IMR-90 (cell line): ENCODE data around the gene POLR3B. TPM values are rescaled to one million over a fixed set of nuclear protein-coding genes. Genes with fewer than 3 reads are reported as not detected.

ENCODE experiments used
- ATAC-seq: fragments of 200-7000 bp; cut with Tn5 transposase; 2 replicates; pipeline ENCODE4 v1.9.1; 2020; ENCODE audit warnings: low read depth, mild to moderate bottlenecking, moderate library complexity
- BruUV-seq: library from RNA; stranded (reverse); fragments of 400-500 nt; replicated peaks from 2 replicates; lab custom pipeline; 2021; lab: Mats Ljungman, UMichigan
- CTCF ChIA-PET: fragments of 300-600 bp; formaldehyde crosslinking; extraction: SDS; loops from one replicate; lab custom pipeline; 2021; ENCODE audit warnings: antibody characterized with exemption; lab: Yijun Ruan, JAX
- POLR2A ChIA-PET: fragments of 300-600 bp; sonication (Branson Sonifier 250); formaldehyde crosslinking; loops from one replicate; lab custom pipeline; 2022; ENCODE audit warnings: antibody characterized with exemption; ENCODE audit not compliant: unreplicated experiment; lab: Charles Lee
- DNase-seq: peaks from one replicate; pipeline ENCODE4 v3.0.0; 2013
- H2AFZ ChIP-seq: replicated peaks from 2 replicates; pipeline ENCODE3; 2013; ENCODE audit warnings: low read length, mild to moderate bottlenecking; ENCODE audit not compliant: poor library complexity
- H2AK5ac ChIP-seq: 2 replicates; pipeline ENCODE4 v1.6.1; 2013; ENCODE audit warnings: low read depth, low read length, inconsistent platforms
- H2AK9ac ChIP-seq: replicated peaks from 2 replicates; pipeline ENCODE3; 2013; ENCODE audit warnings: mild to moderate bottlenecking, low read depth, low read length, moderate library complexity; ENCODE audit not compliant: poor library complexity
- H2BK120ac ChIP-seq: 2 replicates; pipeline ENCODE4 v1.6.1; 2013; ENCODE audit warnings: low read depth, low read length, inconsistent platforms
- H2BK15ac ChIP-seq: 3 replicates; pipeline ENCODE4 v1.6.1; 2013; ENCODE audit warnings: low read depth, low read length, inconsistent platforms
- H2BK20ac ChIP-seq: 2 replicates; pipeline ENCODE4 v1.6.1; 2013; ENCODE audit warnings: low read depth, mild to moderate bottlenecking, inconsistent platforms, low read length, moderate library complexity
- H2BK5ac ChIP-seq: 2 replicates; pipeline ENCODE4 v1.6.1; 2013; ENCODE audit warnings: mild to moderate bottlenecking, low read depth, low read length, inconsistent platforms; ENCODE audit not compliant: poor library complexity, severe bottlenecking
- H3K14ac ChIP-seq: replicated peaks from 2 replicates; pipeline ENCODE4 v1.6.1; 2013; ENCODE audit warnings: low read depth, low read length, inconsistent platforms
- H3K18ac ChIP-seq: 2 replicates; pipeline ENCODE4 v1.6.1; 2013; ENCODE audit warnings: low read depth, low read length, control low read depth
- H3K23ac ChIP-seq: 2 replicates; pipeline ENCODE4 v1.6.1; 2013; ENCODE audit warnings: low read depth, low read length, inconsistent platforms
- H3K27ac ChIP-seq: 2 replicates; pipeline ENCODE4 v1.5.1; 2013; ENCODE audit warnings: mild to moderate bottlenecking, control low read depth, low read length; ENCODE audit not compliant: insufficient read depth
- H3K27me3 ChIP-seq: 2 replicates; pipeline ENCODE4 v1.6.1; 2013; ENCODE audit warnings: low read length; ENCODE audit not compliant: control insufficient read depth, insufficient read depth
- H3K36me3 ChIP-seq: 2 replicates; pipeline ENCODE4 v1.6.1; 2013; ENCODE audit warnings: low read length, mixed read lengths; ENCODE audit not compliant: control insufficient read depth, insufficient read depth
- H3K4ac ChIP-seq: 2 replicates; pipeline ENCODE4 v1.6.1; 2013; ENCODE audit warnings: low read depth, low read length, inconsistent platforms
- H3K4me1 ChIP-seq: 2 replicates; pipeline ENCODE4 v1.6.1; 2013; ENCODE audit warnings: low read length, mixed read lengths; ENCODE audit not compliant: control insufficient read depth, insufficient read depth
- H3K4me2 ChIP-seq: 2 replicates; pipeline ENCODE4 v1.6.1; 2013; ENCODE audit warnings: low read depth, mild to moderate bottlenecking, control low read depth, low read length, moderate library complexity
- H3K4me3 ChIP-seq: 2 replicates; pipeline ENCODE4 v1.5.1; 2013; ENCODE audit warnings: low read depth, mild to moderate bottlenecking, control low read depth, low read length, moderate library complexity; ENCODE audit not compliant: insufficient read depth
- H3K56ac ChIP-seq: 2 replicates; pipeline ENCODE4 v1.6.1; 2013; ENCODE audit warnings: low read length, inconsistent platforms; ENCODE audit not compliant: insufficient read depth; ENCODE audit errors: extremely low read depth
- H3K79me1 ChIP-seq, 2 experiments: 2 replicates each; pipeline ENCODE4 v1.6.1; 2013; ENCODE audit warnings: low read length in 2 of 2, inconsistent platforms in 1 of 2, low read depth in 1 of 2
- H3K9ac ChIP-seq: 2 replicates; pipeline ENCODE4 v1.6.1; 2013; ENCODE audit warnings: low read depth, low read length, control low read depth
- H3K9me1 ChIP-seq: 2 replicates; pipeline ENCODE4 v1.6.1; 2013; ENCODE audit warnings: low read length, inconsistent platforms; ENCODE audit not compliant: insufficient read depth
- H3K9me3 ChIP-seq: 2 replicates; pipeline ENCODE4 v1.6.1; 2013; ENCODE audit warnings: low read length; ENCODE audit not compliant: control insufficient read depth, insufficient read depth
- H4K20me1 ChIP-seq: 2 replicates; pipeline ENCODE4 v1.6.1; 2013; ENCODE audit warnings: low read length, inconsistent platforms; ENCODE audit not compliant: insufficient read depth
- H4K5ac ChIP-seq: 2 replicates; pipeline ENCODE4 v1.6.1; 2013; ENCODE audit warnings: mild to moderate bottlenecking, low read depth, low read length, control low read depth
- H4K8ac ChIP-seq, 2 experiments: 2 replicates each; pipeline ENCODE4 v1.6.1; 2013; ENCODE audit warnings: low read depth in 2 of 2, low read length in 2 of 2, control low read depth in 1 of 2, inconsistent platforms in 1 of 2
- H4K91ac ChIP-seq: 2 replicates; pipeline ENCODE4 v1.6.1; 2013; ENCODE audit warnings: low read depth, low read length, inconsistent platforms; ENCODE audit not compliant: insufficient read depth
- CEBPB ChIP-seq: IDR thresholded peaks from 2 replicates; pipeline ENCODE4 v1.6.1; 2012; ENCODE audit warnings: low read depth, low read length, improper control_type of control experiment
- NFE2L2 ChIP-seq: fragments of 150-350 bp; IDR thresholded peaks from 2 replicates; pipeline ENCODE4 v1.6.1; 2016; ENCODE audit warnings: low read depth, mild to moderate bottlenecking, low read length
- WGBS, 2 experiments: methylation state at CpG; one replicate each; pipeline versions ENCODE4 v1.1.5 to v1.1.7; 2013; ENCODE audit warnings: missing lambda C conversion rate in 2 of 2; ENCODE audit not compliant: insufficient read length in 1 of 2; ENCODE audit errors: extremely low coverage in 2 of 2; 5-methylcytosine and 5-hydroxymethylcytosine counted together
- dilution Hi-C: fragments of 300-500 bp; cut with HindIII; formaldehyde crosslinking; loops from one replicate; pipeline ENCODE4 v1.14.3; 2018; ENCODE audit warnings: low sequenced_read_pairs; ENCODE audit not compliant: unreplicated experiment
- in situ Hi-C: fragments of 300-500 bp; cut with MboI; formaldehyde crosslinking; loops from 3 replicates; pipeline ENCODE4 v1.14.3; 2019; ENCODE audit warnings: low sequenced_read_pairs, inconsistent platforms, mixed read lengths
- intact Hi-C: fragments of 100-400 bp; cut with micrococcal nuclease; formaldehyde crosslinking; loops from 2 replicates; pipeline ENCODE4 v1.10.0; 2022
- polyA plus RNA-seq, 3 experiments: library from polyadenylated mRNA; depleted of rRNA; stranded (reverse); fragments of >200 nt; gene quantifications; 2 replicates each; pipeline ENCODE4 v1.2.3, GENCODE V29; 2012; ENCODE audit warnings: low replicate concordance in 1 of 3
- total RNA-seq: library from RNA; depleted of rRNA; stranded (reverse); fragments of >200 nt; gene quantifications from 2 replicates; pipeline ENCODE4 v1.2.3, GENCODE V29; 2012

POLR3B gene
- total and polyA plus RNA-seq, 2 of the 4 experiments (the other 2 are of a cell fraction) = 6.9 to 15.4 TPM

GRCh38 chr12:106417926-106418910 lies 60.7 kb downstream of the POLR3B start:
- no peaks in the 10 kb centered on the region for H4K20me1 ChIP-seq
- H3K14ac ChIP-seq = 0 out of 2 replicates have a peak overlapping the region, but pooled peaks have one; percentile 19
- in situ Hi-C loops (no loop called here), dilution Hi-C loops (no loop called here), intact Hi-C loops (loop anchor here (10.0 kb wide), 1 partner anchor 167 kb away; the partner anchor contains the start of gene RFX4)
- H4K8ac ChIP-seq = peak overlapping the region in 1 of 2 experiments; percentile 16; a peak in 1 of 4 replicates
- TF ChIP-seq CEBPB = peak; percentile 78
- no peak for TF ChIP-seq NFE2L2
- BruUV-seq = no TSS peak
- H3K36me3 ChIP-seq = peaks cover 4% of the 10 kb centered on the region
- no peak overlapping the region for H2AFZ ChIP-seq
- H3K23ac ChIP-seq = no peak overlapping the region
- H4K91ac ChIP-seq = no peak overlapping the region
- no peak overlapping the region for H2AK9ac ChIP-seq
- H3K4me1 ChIP-seq = peaks cover 11% of the 10 kb centered on the region
- H3K4ac ChIP-seq = peak overlapping the region; percentile 64
- H4K5ac ChIP-seq = no peak overlapping the region
- H3K27me3 ChIP-seq = no peaks in the 10 kb centered on the region
- no peak overlapping the region for H3K18ac ChIP-seq
- H3K79me1 ChIP-seq = peaks cover 3 to 6% of the 10 kb centered on the region in 2 experiments; a peak in 1 of 4 replicates
- peak overlapping the region; percentile 32; the same call in 1 of the 2 replicates for H2BK20ac ChIP-seq
- no CpG with 5 or more reads among the region's 7 CpGs for WGBS, 2 experiments
- DNase-seq (peak; percentile 76), ATAC-seq (peak; percentile 75)
- H3K9me1 ChIP-seq = peaks cover 8% of the 10 kb centered on the region
- H3K9ac ChIP-seq = no peak overlapping the region
- peak overlapping the region; percentile 69 for H2BK120ac ChIP-seq
- peak overlapping the region; percentile 25; the same call in 1 of the 2 replicates for H3K4me2 ChIP-seq
- peak overlapping the region; percentile 79; the same call in 1 of the 2 replicates for H2AK5ac ChIP-seq
- no peak overlapping the region for H3K27ac ChIP-seq
- CTCF ChIA-PET = interaction anchor here (1.3 kb wide), 1 partner anchor 12 kb away, joined by 3 read pairs; no protein-coding TSS in a partner anchor
- H3K9me3 ChIP-seq = no peaks in the 10 kb centered on the region
- peak overlapping the region; percentile 67; the same call in 1 of the 3 replicates for H2BK15ac ChIP-seq
- H3K4me3 ChIP-seq = no peak overlapping the region
- peak overlapping the region; percentile 14; the same call in 1 of the 2 replicates for H3K56ac ChIP-seq
- H2BK5ac ChIP-seq = peak overlapping the region; percentile 31
- POLR2A ChIA-PET = no interaction called here
